ENCODE data around the gene TUBB4A.
"Not testable (repeated sequence)": the region's sequence is repeated elsewhere in the genome, so short reads cannot be mapped to it uniquely, and the experiment has no call there.

Gene TUBB4A

GRCh38 chr19:6522712-6523111, 20.6 kb upstream of the TUBB4A start:
- no peak for DNase-seq

GRCh38 chr19:6521718-6522646, 19.9 kb upstream of the TUBB4A start:
- no peak for DNase-seq

GRCh38 chr19:6519289-6519688, 17.2 kb upstream of the TUBB4A start:
- DNase-seq = no peak

GRCh38 chr19:6518145-6518911, 16.2 kb upstream of the TUBB4A start:
- no peak for DNase-seq

GRCh38 chr19:6516659-6517291, 14.7 kb upstream of the TUBB4A start:
- no peak for DNase-seq

GRCh38 chr19:6516018-6516658, 14.0 kb upstream of the TUBB4A start:
- no peak for DNase-seq

- no peak for DNase-seq
These were observed 12.9 kb upstream of the TUBB4A start for GRCh38 chr19:6514926-6515544.

- no peak for DNase-seq
These were observed 12.0 kb upstream of the TUBB4A start for GRCh38 chr19:6514089-6514488.

GRCh38 chr19:6510618-6511017, 8.5 kb upstream of the TUBB4A start:
- DNase-seq = no peak

- no peak for DNase-seq
These were observed 7.2 kb upstream of the TUBB4A start for GRCh38 chr19:6509118-6509971.

GRCh38 chr19:6508028-6508771, 6.1 kb upstream of the TUBB4A start:
- DNase-seq = not testable (repeated sequence)

- no peak for DNase-seq
These were observed 1.5 kb upstream of the TUBB4A start for GRCh38 chr19:6503407-6504201.

GRCh38 chr19:6500837-6501739, 1.0 kb downstream of the TUBB4A start:
- DNase-seq = no peak

- DNase-seq = no peak
These were observed 2.9 kb downstream of the TUBB4A start for GRCh38 chr19:6499052-6499790.

GRCh38 chr19:6498294-6499036, 3.6 kb downstream of the TUBB4A start:
- no peak for DNase-seq

GRCh38 chr19:6495947-6496346, 6.2 kb downstream of the TUBB4A start:
- DNase-seq = no peak

- no peak for DNase-seq
These were observed 7.6 kb downstream of the TUBB4A start for GRCh38 chr19:6494438-6495036.

All from T1000 (cell line).